ENCODE measurements around the gene CLK4.

CLK4 gene

DNA sequence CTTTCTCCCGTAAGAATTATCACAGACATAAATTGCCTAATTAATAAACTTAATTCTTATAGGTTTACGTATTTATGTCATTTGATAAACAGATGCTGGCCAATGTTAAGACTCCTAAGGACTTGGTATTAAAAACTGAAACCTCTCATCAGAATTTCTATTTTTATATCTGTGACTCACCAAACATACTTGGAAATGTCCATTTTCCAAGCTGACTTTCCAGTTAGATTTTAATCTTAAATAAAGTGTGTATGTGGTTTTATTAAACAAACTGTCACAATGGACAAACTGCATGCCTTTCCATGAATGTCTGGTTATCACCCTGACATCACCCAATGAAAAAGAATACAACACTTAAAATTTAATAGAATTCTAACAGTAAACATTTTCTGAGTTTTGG, 24.1 kb downstream of the CLK4 start:
- Histone ChIP-seq H3K4me2 (ENCODE audit: low read length) (no peak overlapping the region), H3K27ac (no peak overlapping the region), H3K36me3 (ENCODE audit: control insufficient read depth, insufficient read depth, low read length) (no peaks in the 10 kb centered on the region), H2AFZ (no peak overlapping the region), H3K27me3 (ENCODE audit: control insufficient read depth, insufficient read depth, low read length) (no peaks in the 10 kb centered on the region), H3K9me3 (ENCODE audit: control insufficient read depth, low read length) (no peaks in the 10 kb centered on the region), H3K4me3 (ENCODE audit: low read depth, low read length) (no peak overlapping the region), H3K4me1 (no peaks in the 10 kb centered on the region), H3K9ac (no peak overlapping the region), H3K79me2 (no peaks in the 10 kb centered on the region)
- TF ChIP-seq, protein P1, sequence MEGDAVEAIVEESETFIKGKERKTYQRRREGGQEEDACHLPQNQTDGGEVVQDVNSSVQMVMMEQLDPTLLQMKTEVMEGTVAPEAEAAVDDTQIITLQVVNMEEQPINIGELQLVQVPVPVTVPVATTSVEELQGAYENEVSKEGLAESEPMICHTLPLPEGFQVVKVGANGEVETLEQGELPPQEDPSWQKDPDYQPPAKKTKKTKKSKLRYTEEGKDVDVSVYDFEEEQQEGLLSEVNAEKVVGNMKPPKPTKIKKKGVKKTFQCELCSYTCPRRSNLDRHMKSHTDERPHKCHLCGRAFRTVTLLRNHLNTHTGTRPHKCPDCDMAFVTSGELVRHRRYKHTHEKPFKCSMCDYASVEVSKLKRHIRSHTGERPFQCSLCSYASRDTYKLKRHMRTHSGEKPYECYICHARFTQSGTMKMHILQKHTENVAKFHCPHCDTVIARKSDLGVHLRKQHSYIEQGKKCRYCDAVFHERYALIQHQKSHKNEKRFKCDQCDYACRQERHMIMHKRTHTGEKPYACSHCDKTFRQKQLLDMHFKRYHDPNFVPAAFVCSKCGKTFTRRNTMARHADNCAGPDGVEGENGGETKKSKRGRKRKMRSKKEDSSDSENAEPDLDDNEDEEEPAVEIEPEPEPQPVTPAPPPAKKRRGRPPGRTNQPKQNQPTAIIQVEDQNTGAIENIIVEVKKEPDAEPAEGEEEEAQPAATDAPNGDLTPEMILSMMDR (IDR thresholded peaks at IDR 0.05): no peak

DNA sequence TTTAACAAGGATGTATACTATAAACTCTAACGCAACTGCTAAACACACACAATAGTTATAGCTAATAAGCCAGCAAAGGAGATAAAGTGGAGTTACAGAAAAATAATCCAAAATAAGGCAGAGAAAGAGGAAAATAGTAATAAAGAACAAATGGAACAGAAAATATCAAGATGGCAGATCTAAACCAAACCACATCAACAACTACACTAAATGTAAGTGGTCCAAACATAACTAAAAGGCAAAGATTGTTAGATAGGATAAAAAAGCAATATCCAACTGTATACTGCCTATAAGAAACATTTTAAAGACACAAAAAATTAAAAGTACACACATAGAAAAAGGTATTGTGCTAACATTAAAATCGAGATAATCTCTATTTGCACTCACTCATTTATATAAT, 31.1 kb downstream of the CLK4 start:
- Histone ChIP-seq H3K4me2 (ENCODE audit: low read length) (no peak overlapping the region), H3K4me1 (peaks cover 3% of the 10 kb centered on the region), H3K9ac (no peak overlapping the region), H3K27me3 (ENCODE audit: control insufficient read depth, insufficient read depth, low read length) (no peaks in the 10 kb centered on the region), H3K79me2 (no peaks in the 10 kb centered on the region), H2AFZ (no peak overlapping the region), H3K4me3 (ENCODE audit: low read depth, low read length) (no peak overlapping the region), H3K27ac (no peak overlapping the region), H3K36me3 (ENCODE audit: control insufficient read depth, insufficient read depth, low read length) (no peaks in the 10 kb centered on the region), H3K9me3 (ENCODE audit: control insufficient read depth, low read length) (no peaks in the 10 kb centered on the region)
- TF ChIP-seq, protein P1 (IDR thresholded peaks at IDR 0.05): no peak

DNA sequence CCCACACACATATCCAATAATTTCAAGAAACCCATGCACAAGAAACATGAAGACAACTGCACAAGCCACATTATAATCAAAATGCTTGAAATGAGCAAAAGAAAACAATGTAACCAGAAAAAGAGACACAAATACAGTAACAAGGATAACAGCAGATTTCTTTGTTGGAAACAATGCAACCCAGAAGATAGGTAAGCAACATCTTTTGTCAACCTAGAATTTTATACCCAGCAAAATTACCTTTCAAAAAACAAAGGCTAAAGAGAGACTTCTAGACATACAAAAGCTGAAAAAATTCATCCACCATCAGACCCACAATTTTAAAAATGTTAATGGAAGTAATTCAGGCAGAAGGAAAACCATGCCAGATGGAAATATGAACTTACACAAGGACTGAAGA, 31.7 kb downstream of the CLK4 start:
- TF ChIP-seq, protein P1 (IDR thresholded peaks at IDR 0.05): no peak
- no peak overlapping the region for H3K4me2 ChIP-seq (ENCODE audit: low read length)

DNA sequence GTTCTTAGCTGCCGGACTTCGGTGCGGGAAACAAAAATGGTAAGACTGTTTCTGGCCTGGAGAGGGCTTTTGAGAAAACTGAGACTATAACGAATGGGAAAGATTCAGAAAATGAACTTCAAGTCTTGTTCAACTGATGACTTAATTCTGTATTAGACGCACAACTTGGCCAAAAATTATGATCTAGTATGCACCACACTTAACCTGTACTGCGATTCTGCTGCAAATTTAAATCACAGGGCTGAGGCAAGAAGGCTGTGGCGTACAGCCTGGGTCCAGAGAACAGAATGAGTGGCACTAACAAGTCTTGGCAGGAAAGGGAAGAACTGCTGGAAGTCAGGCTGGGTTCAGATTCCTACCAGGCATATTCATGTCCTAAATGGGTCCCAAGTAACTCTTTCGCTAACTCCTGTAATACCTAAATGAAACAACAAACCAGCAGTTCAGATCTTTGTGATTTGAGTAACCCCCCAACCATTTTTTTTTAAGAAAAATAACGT, 35.9 kb downstream of the CLK4 start:
- Histone ChIP-seq H3K27me3 (ENCODE audit: control insufficient read depth, insufficient read depth, low read length) (no peaks in the 10 kb centered on the region), H3K4me3 (ENCODE audit: low read depth, low read length) (peak overlapping the region; percentile 48)

More for the DNA sequence above, 31.7 kb downstream of the CLK4 start:
- no peak overlapping the region for H3K4me3 ChIP-seq (ENCODE audit: low read depth, low read length)
- no peaks in the 10 kb centered on the region for H3K27me3 ChIP-seq (ENCODE audit: control insufficient read depth, insufficient read depth, low read length)
- no peak overlapping the region for H2AFZ ChIP-seq
- H3K9ac ChIP-seq: no peak overlapping the region
- H3K36me3 ChIP-seq (ENCODE audit: control insufficient read depth, insufficient read depth, low read length): no peaks in the 10 kb centered on the region
- H3K9me3 ChIP-seq (ENCODE audit: control insufficient read depth, low read length): no peaks in the 10 kb centered on the region
- H3K27ac ChIP-seq: no peak overlapping the region
- H3K4me1 ChIP-seq: peaks cover 6% of the 10 kb centered on the region
- H3K79me2 ChIP-seq: no peaks in the 10 kb centered on the region

More for the DNA sequence above, 35.9 kb downstream of the CLK4 start:
- Histone ChIP-seq H3K4me1 (peaks cover 6% of the 10 kb centered on the region), H3K79me2 (no peaks in the 10 kb centered on the region), H3K4me2 (ENCODE audit: low read length) (peak overlapping the region; percentile 86), H3K36me3 (ENCODE audit: control insufficient read depth, insufficient read depth, low read length) (no peaks in the 10 kb centered on the region), H2AFZ (peak overlapping the region; percentile 86), H3K9me3 (ENCODE audit: control insufficient read depth, low read length) (no peaks in the 10 kb centered on the region), H3K9ac (no peak overlapping the region), H3K27ac (no peak overlapping the region)
- TF ChIP-seq, protein P1 (IDR thresholded peaks at IDR 0.05): no peak

All from parathyroid adenoma (tissue), 2 donors.